Embryonic facial prominence (tissue), 1 donor: Measurements from ENCODE around the gene ARL15.
"Not testable (repeated sequence)": the region's sequence is repeated elsewhere in the genome, so short reads cannot be mapped to it uniquely, and the experiment has no call there.

Experiments used
- DNase-seq: peaks from one replicate; pipeline ENCODE4 v3.0.0-alpha.2; 2016; ENCODE audit errors: extremely low spot score

Gene ARL15

DNA sequence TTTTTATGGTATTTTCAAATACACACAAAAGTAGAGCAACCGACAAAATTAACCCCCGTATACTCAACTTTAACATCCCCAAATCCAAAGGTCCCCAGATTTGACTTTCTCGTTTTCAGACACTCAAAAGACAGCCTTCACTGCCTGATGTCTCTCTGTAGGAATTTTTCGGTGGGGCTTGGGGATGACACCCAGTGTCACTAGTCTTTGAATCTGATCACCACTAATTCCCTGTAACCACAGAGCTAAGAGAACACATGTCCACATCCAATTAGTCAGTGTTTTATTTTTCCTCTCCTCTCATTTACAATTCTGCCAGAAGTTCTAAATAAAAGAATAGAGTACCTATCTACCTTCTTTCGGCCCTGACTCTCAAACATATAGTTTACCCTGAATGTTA lies 324.6 kb downstream of the ARL15 start:
- DNase-seq, result no peak

GRCh38 chr5:53984971-53985370 lies 325.4 kb downstream of the ARL15 start:
- no peak for DNase-seq

GRCh38 chr5:53983568-53984460 lies 326.6 kb downstream of the ARL15 start:
- DNase-seq, result no peak

DNA sequence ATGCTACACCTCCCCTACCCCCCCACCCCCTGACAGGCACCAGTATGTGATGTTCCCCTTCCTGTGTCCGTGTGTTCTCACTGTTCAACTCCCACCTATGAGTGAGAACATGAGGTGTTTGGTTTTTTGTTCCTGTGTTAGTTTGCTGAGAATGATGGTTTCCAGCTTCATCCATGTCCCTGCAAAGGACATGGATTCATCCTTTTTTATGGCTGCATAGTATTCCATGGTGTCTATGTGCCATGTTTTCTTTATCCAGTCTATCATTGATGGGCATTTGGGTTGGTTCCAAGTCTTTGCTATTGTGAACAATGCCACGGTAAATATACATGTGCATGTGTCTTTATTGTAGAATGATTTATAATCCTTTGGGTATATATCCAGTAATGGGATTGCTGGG lies 328.1 kb downstream of the ARL15 start:
- not testable (repeated sequence) for DNase-seq

DNA sequence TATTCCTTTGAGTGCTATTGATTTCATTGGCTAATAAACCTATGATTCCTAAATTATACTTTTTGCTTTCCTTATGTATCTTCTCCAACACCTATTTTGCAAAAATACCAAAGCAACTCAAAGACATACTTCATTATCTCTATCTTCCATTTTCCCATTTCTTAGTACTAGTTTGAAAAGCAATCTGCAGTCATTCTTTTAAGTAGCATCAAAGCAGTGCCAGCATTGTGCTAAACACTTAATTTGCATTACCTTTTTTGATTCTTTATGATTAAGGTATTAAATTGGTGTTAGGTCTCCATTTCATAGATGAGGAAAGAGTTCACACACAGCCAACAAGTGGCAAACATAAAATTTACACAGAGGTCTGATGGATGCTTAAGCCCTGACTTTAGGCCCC lies 330.3 kb downstream of the ARL15 start:
- DNase-seq, result no peak

GRCh38 chr5:53974021-53974420 lies 336.4 kb downstream of the ARL15 start:
- DNase-seq, result no peak

DNA sequence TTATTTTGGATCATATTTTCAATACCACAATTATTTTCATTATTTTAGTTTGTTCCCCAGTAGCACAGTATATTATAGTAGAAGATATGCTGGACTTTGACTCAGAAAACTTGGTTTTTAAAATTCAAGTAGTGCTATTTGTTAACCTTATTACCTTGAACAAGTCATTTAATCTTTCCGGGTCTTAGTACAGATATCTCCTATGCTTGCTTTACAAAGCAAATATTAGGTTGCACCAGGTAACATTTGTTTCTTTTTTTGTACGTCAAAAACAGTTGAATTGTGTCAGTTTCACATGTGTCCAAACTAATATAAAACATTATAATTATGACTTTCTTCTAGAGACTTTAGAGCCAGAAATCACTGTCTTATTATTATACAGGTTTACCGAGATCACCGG lies 338.1 kb downstream of the ARL15 start:
- DNase-seq, result no peak

GRCh38 chr5:53971551-53971950 lies 338.8 kb downstream of the ARL15 start:
- DNase-seq, result no peak

GRCh38 chr5:53971131-53971530 lies 339.2 kb downstream of the ARL15 start:
- DNase-seq, result no peak

DNA sequence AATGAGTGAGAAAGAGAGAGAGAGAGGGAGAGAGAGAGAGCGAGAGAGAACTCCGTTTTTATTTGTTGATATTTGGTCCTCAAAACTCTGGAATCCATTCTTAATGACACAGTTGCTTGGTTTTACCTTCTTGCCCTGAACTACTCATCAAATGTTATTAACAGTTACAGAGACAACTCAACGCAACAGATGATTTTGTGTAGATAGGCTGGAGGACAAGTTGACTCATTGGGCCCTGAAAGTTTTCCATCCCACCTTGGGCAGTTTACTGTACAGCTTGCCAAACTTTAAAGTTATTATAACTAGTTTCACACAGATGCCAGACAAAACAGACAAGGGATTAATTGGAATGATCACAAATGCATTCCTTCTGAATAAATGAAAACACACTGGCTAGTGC lies 339.9 kb downstream of the ARL15 start:
- no peak for DNase-seq

DNA sequence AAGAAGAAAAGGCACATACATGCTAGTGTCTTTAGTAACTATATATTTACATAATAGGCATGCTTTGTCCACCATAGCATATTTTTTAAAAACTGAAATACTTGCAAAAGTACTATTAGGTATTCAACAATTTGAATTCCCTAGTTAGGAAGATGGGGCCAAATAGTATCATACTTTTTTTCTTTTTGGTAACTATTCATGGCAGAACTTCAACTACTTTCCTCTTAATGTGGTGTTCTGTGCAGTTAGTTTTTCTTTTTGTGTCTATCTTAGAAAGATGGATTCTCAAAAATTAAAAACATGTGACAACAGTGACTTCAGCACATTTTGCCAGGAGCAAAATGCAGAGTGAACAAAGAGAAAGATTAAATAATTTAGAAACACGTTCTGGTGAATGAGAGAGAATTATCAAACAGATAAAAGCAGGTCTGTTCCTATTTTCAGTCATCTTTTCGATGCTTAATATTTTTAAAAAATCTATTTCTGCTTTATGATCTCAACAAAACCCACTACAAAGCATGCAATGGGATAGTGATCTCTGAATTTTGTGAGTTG lies 341.1 kb downstream of the ARL15 start:
- DNase-seq, result no peak

- no peak for DNase-seq
These were observed 344.9 kb downstream of the ARL15 start for GRCh38 chr5:53965459-53965858.

- DNase-seq, result no peak
These were observed 346.4 kb downstream of the ARL15 start for GRCh38 chr5:53963958-53964357.

DNA sequence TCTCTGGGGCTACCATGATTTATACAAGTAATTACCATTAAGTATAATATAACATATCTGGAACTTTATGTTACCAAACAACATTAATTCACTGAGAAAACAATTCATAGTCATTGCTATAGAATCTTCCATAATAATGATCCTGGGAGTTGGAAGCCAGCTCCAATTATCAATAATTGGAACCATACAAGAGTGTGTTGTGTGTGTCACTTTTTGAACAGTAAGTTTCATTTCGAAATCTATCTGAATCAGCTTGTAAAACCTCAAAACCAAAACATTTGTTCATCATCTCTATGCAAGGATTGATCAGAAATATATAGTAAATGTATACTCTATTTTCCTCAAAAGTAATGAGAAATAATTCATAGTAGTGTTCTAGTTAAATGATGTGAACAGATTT lies 348.1 kb downstream of the ARL15 start:
- DNase-seq, result no peak

- DNase-seq, result no peak
These were observed 353.7 kb downstream of the ARL15 start for GRCh38 chr5:53956632-53957031.

GRCh38 chr5:53956196-53956595 lies 354.2 kb downstream of the ARL15 start:
- DNase-seq, result no peak

GRCh38 chr5:53950621-53951020 lies 359.8 kb downstream of the ARL15 start:
- no peak for DNase-seq

GRCh38 chr5:53948598-53948997 lies 361.8 kb downstream of the ARL15 start:
- no peak for DNase-seq

DNA sequence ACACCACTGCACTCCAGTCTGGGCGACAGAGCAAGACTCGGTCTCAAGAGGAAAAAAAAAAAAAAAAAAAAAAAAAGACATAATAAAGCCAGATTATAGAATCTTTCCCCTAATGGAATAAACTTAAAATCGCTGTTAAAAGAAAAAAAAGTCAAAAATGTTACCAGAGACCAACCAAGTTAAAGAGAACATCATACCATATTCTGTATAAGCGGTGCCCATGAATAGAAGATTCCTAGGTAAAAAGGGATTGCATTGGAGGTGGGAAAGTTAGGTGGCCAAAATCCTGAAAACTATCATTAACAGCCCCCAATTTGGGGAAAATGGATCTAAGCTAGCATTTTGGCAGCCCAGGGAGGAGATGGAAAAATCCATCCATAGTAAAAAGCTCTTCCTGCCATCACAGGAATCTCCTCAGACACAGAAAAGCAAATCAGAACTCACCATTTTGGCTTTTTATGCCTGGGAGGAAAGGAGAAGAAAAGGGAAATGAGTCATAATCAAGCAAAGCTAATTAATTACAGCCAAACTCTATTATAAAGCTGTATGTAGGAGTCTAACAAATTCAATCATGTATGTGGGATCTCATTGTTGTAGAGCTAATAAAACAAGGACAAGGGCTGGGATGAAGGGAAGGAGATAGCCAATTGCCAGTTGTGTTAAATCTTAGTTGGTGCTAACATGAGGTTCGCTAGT lies 363.8 kb downstream of the ARL15 start:
- no peak for DNase-seq

DNA sequence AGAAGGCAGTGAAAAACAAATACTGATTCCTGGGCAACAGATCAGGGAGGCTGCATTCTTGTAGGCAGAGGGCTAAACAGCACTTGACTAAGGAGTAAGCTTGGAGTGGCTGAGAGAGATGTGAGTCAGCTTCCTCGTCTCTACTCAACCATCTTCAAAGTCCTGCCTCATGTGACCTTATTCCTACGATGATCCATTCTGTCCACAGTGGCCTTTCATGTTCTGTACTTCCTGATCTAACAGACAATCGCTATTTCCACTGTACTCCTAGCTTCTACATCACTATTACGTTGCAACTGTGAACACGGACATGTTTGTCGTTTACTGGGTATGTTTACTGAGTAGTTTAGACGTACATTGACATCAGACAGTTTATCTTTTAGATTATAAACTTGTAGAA lies 365.4 kb downstream of the ARL15 start:
- DNase-seq, result no peak

- DNase-seq, result no peak
These were observed 366.4 kb downstream of the ARL15 start for GRCh38 chr5:53943938-53944337.

DNA sequence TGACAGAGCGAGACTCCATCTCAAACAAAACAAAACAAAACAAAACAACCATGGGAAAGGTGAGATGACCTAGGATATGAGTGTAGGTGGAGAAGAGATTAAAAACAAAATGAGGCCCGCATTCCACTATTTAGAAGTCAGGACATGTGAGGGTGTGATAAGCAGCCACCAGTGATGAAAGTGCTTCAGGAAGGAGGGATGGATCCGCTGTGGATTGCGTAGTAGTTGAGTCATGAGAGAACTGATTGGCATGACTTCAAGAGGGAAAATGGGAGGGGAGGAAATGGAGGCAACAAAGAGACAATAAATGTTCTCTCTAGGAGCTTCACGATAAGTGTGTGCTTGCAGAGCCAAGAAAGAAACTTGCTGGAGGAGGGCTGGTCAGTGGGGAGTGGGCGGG lies 367.6 kb downstream of the ARL15 start:
- DNase-seq, result no peak

- DNase-seq, result no peak
These were observed 369.5 kb downstream of the ARL15 start for GRCh38 chr5:53940921-53941320.
